Activated T-helper 9 cell treated with anti-CD3 and anti-CD28 coated beads, Interleukin-2, amount 50 U/mL, for 16 hours (primary cell): ENCODE results near the gene NCLN.
A peak's percentile ranks its signal among the peaks of the same experiment; 100 is the strongest.
"Not testable (repeated sequence)": the region's sequence is repeated elsewhere in the genome, so short reads cannot be mapped to it uniquely, and the experiment has no call there.

Experiments used
- DNase-seq: peaks from one replicate; pipeline ENCODE4 v3.0.0-alpha.2; 2020; ENCODE audit warnings: low read depth

Gene NCLN

DNA sequence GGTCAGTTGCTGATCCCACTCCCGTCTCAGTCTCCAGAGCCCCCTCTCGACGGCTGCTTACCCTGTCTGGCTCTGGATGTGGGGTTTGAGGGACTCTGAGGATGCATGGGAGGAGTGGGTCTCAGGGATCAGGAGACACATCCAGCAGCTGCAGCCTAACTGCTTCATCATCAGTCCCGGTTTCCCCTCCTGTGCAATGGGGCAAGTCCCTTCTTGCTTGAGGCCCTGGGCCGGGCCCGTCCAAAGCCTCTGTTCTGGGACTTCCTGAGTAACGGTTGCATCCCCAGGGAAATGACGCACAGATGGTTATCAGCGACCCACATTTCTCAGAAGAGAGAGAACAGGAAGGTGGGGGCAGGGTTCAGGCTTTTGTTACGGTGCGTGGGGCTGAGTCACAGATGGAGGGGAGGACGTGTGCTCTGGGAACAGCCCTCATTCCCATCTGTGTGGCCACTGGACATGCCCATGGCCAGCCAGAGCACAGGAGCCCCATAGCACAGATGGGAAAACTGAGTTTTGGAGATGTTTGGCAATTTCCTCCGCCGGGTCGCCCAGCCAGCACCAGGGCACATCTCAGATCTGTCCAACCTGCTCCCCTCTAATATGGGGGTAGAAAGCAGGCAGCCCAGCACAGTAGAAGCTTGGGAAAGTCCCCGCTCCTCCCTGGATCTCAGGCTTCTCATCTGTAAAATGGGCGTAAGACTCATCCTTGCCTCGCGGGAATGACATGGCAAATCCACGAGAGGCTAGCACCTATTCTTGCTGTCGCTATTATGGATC is 30.6 kb upstream of the NCLN start:
- DNase-seq: peak; percentile 70

DNA sequence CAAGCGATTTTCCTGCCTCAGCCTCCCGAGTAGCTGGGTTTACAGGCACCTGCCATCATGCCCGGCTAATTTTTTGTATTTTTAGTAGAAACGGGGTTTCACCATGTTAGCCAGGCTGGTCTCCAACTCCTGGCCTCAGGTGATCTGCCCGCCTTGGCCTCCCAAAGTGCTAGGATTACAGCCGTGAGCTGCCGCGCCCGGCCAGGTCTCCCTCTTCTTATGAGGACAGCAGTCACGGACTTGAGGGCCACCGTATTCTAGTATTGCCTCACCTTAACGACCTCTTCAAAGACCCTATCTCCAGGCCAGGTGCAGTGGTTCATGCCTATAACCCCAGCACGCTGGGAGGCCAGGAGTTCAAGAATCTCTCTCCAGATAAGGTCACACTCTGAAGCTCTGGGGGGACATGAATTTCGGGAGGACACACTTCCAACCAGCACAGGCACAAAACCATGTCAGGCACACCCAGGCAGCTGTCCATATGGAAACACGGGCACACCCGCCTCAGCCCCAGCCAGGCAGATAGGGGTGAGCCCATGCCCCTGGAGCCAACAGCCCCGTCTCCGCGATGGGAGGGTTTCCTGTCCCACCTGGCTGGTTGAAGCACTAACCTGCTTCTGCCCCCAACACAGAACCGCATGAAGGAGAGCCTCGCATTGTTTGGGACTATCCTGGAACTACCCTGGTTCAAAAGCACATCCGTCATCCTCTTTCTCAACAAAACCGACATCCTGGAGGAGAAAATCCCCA is 28.5 kb upstream of the NCLN start:
- DNase-seq: no peak

DNA sequence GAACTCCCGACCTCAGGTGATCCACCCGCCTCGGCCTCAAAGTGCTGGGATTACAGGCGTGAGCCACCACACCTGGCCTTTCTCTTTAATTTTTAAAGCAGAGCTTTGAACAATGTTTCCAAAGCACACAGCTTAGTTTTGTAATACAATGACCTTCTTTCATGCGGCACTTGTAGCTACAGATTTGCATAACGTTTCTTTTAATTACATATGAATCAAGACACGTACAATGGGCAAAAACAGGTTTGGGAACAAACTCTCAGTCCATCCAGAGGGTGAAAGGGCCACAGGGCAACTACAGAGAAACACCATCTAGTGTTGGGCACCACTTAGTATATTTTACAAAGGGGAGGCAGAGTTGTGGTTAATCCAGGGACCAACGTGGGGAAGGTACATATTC is 26.2 kb upstream of the NCLN start:
- DNase-seq: no peak

DNA sequence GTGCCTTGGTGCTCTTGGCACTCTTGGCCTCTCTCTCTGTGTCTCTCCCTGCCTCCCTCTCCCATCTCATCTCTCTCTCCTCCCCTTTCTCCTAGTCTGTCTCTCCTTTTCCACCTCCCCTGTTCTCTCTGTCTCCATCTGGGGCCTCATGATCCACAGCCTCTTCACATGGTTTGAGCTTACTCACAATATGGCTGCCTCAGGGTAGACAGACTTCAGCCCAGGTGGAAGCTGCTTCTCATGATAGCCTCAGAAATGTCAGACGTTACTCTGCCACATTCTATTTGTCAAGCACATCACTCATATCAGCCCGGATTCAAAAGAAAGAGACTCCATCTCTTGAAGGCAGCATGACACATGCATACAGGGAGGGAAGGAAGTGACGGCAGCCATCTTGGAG is 25.5 kb upstream of the NCLN start:
- DNase-seq: no peak

DNA sequence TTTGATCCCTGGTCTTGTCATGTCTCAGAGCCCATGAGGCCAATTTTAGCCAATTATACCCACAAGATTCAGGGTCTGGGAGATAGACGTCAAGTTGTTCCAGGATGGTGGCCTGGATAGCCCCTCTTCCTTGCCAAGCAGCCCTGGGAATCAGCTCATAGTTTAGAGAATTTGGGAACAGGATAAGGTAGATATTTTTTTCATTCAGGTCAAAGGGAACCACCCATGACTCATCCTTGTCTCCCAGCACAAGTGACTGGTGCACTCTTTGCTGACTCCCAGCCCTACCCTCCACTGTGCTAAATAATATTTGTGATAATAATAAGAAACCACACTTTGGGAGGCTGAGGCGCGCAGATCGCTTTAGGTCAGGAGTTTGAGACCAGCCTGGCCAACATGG is 24.3 kb upstream of the NCLN start:
- no peak for DNase-seq

DNA sequence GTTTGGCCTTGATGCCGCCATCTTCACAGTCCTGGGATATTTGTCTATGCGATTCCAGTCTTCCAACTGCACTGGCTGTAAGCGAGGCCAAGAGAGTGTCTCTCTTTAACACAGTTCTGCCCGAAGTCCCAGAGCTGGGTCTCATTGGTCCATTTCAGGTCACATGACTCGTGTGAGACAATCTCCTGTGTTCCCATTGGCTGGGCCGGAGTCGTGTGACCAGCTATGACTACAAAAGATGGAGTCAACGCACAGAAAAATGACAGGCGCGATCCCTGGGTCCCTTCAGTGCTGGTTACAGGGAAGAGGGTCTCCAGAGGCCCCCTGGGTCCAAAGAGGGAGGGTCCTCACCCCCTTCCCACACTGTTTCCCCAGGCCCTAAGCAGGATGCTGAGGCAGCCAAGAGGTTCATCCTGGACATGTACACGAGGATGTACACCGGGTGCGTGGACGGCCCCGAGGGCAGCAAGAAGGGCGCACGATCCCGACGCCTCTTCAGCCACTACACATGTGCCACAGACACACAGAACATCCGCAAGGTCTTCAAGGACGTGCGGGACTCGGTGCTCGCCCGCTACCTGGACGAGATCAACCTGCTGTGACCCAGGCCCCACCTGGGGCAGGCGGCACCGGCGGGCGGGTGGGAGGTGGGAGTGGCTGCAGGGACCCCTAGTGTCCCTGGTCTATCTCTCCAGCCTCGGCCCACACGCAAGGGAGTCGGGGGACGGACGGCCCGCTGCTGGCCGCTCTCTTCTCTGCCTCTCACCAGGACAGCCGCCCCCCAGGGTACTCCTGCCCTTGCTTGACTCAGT is 23.1 kb upstream of the NCLN start:
- no peak for DNase-seq

DNA sequence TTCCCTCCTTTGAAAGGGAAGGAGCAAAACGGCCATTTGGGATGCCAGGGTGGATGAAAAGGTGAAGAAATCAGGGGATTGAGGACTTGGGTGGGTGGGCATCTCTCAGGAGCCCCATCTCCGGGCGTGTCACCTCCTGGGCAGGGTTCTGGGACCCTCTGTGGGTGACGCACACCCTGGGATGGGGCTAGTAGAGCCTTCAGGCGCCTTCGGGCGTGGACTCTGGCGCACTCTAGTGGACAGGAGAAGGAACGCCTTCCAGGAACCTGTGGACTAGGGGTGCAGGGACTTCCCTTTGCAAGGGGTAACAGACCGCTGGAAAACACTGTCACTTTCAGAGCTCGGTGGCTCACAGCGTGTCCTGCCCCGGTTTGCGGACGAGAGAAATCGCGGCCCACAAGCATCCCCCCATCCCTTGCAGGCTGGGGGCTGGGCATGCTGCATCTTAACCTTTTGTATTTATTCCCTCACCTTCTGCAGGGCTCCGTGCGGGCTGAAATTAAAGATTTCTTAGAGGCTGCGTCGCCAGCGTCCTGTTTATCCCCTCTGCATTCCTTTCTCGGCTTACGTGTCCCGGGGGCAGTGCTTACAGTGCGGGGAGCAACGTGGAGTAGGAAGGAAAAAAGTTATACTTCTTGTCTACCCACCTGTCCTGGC is 22.4 kb upstream of the NCLN start:
- DNase-seq: peak; percentile 45

DNA sequence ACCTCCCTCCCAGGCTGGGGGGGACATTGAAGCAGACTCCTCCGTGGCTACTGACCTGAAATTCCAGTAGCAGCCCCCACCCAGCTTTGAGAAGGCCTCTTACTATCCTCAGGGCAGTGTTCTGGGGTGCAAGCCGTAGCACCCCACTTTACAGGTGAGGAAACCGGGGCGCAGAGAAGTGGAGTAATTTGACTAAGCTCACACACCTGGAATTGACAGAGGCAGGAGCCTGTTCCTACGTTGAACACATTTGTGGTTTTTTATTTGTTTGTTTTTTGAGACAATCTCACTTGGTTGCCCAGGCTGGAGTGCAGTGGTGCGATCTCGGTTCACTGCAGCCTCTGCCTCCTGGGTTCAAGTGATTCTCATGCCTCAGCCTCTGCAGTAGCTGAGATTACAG is 21.8 kb upstream of the NCLN start:
- no peak for DNase-seq

DNA sequence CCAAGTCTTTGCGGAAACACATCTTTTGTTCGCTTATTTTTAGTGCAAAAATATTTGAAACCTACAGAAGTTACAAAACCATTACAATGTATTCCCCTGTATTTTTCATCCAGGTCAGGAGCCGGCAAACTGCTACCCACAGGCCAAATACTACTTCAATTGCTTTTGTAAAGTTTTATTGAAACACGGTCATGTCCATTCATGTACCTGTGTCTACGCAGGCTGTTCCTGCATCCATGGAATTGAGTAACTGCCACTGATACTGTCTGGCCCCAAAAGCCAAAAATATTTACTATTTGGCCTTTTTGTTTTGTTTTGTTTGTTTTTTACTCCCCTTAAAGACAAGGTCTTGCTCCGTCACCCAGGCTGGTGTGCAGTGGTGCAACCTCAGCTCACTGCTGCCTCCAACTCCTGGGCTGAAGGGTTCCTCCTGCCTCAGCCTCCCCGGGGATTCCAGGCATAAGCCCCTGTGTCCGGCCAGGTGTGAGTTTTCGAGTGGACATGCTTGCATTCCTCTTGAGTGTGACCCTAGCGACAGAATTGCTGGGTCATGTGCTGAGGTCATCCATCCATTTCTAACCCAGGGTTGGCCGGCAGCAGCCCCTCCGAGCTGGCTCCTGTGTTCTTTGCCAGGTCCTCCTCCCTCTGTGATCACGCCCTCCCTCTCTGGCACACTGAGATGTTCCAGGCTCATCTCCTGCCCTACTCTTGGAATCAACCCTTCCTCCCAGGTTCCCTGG is 18.0 kb upstream of the NCLN start:
- no peak for DNase-seq

DNA sequence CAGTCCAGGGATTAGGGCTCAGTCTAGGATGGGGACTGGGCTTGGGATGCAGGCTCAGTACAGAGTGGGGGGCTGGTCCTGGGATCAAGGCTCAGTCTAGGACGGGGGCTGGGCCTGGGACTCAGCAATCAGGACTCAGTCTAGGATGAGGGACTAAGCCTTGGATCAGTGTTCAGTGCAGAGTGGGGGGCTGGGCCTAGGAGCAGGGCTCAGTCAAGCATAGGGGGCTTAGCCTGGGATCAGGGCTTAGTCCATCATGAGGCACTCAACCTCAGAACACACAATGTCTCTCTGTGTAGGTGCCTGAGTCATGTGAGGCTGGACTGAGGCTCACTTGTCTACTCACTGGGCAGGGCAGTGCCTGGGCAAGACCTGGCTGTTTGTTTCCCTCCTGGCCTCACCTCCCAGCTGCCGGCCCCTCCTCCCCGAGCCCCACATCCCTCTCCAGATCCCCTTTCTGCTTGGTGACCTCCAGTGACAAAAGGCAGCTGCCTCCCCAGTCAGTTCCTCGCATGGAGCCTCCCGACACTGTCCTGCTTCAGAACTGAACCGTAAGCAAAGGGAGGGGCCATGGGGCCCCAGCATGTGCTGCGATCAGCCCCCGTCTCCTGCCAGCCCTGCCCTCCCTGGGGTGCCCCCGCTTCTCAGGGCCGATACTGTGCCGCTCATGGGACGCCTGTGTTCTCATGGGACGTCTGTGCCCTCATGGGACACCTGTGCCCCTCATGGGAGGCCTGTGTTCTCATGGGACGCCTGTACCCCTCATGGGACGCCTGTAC is 13.6 kb upstream of the NCLN start:
- no peak for DNase-seq

DNA sequence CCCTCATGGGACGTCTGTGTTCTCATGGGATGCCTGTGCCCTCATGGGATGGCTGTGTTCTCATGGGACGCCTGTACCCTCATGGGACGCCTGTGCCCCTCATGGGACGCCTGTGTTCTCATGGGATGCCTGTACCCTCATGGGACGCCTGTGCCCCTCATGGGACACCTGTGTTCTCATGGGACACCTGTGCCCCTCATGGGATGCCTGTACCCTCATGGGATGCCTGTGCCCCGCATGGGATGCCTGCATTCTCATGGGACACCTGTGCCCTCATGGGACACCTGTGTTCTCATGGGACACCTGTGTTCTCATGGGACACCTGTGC is 13.1 kb upstream of the NCLN start:
- not testable (repeated sequence) for DNase-seq

DNA sequence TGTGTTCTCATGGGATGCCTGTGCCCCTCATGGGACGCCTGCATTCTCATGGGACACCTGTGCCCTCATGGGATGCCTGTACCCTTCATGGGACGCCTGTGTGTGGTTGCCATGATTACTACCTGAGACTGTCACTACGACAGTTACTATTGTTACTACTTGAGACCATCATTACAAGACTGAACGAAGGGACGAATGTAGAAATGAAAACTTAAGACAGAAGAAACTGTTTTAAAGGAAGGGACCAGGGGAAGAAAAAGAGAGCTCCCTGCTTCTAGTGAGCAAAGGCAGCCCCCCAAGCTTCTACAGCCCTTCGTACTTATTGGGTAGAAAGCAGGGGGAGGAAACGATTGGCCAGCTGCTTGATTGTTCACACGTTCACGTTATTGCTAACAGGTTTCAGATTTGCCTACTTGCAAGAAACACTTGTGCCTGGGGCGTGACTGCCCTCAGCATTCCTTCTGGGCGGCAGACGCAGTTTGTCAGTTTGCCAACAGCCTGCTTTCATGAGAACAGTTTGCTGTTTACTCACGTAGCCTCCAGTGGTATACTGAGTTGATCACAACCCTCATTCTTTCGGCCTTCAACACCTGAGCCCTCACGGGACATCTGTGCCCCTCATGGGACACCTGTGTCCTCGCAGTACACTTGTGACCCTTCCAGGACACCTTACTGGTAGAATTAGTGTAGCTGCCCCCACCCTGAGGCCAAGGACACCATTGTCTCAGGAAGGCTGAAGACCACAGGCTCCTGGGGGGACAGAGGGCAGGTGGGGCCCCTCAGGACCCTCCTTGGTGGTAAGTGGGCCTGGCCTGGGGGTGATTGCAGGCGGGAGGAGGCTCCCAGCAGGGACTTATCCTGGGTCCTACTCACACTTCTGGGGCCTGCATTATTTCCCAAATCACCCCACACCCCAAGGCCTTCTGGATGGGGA is 9.7 kb upstream of the NCLN start:
- DNase-seq: no peak

DNA sequence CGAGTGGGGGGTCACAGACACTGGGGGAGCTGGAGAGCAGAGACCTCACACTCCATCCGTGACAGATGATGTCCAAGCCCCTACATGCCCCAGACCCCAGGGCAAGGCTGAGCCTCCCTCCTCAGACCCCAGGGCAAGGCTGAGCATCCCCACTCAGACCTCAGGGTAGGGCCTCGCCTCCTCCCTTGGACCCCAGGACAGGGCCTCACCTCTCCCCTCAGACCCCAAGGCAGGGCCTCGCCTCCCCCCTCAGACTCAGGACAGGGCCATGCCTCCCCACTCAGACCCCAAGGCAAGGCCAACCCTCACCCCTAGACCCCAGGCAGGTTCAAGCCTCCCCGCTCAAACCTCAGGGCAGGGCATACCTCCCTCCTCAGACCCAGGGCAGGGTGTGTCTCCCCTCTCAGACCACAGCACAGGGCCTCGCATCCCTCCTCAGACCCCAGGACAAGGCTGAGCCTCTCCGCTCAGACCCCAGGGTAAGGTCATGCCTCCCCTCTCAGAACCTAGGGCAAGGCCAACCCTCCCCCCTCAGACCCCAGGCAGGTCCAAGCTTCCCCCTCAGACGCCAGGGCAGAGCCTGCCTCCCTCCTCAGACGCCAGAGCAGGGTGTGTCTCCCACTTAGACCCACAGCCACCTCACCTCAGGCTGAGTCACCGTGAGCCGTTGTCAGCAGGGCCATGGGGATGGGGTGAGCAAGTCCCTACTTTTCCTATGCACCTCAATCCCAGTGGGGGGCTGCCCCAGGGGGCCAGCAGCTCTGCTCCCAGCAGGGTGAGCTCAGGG is 8.8 kb upstream of the NCLN start:
- DNase-seq: peak; percentile 59

DNA sequence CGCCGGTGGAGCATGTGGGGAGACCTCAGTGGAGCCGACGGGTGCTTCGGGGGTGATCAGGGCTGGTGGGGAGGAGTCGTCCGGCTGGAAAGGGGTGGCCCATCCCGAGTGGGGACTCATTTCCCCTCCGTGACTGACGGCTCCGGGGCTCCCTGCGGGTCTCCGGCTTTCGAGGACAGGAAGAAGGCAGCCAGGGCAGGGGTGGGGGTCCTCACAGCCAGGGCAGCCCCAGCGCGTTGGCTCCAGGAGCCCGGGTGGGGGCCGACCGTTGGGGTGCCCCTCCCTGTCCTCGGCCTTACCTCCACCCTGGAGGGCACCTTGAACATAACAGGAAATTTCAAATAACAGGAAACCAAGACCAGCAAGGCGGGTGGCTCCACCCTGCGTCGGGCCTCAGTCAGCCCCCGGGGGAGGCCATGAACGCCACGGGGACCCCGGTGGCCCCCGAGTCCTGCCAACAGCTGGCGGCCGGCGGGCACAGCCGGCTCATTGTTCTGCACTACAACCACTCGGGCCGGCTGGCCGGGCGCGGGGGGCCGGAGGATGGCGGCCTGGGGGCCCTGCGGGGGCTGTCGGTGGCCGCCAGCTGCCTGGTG is 7.3 kb upstream of the NCLN start, which contains the start of gene S1PR4:
TSS of gene S1PR4 (plus strand) at position 393 of the 596 bp plus-strand sequence. CDS start at position 417, 24 bp downstream.
- DNase-seq: peak; percentile 36

DNA sequence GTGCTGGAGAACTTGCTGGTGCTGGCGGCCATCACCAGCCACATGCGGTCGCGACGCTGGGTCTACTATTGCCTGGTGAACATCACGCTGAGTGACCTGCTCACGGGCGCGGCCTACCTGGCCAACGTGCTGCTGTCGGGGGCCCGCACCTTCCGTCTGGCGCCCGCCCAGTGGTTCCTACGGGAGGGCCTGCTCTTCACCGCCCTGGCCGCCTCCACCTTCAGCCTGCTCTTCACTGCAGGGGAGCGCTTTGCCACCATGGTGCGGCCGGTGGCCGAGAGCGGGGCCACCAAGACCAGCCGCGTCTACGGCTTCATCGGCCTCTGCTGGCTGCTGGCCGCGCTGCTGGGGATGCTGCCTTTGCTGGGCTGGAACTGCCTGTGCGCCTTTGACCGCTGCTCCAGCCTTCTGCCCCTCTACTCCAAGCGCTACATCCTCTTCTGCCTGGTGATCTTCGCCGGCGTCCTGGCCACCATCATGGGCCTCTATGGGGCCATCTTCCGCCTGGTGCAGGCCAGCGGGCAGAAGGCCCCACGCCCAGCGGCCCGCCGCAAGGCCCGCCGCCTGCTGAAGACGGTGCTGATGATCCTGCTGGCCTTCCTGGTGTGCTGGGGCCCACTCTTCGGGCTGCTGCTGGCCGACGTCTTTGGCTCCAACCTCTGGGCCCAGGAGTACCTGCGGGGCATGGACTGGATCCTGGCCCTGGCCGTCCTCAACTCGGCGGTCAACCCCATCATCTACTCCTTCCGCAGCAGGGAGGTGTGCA is 6.6 kb upstream of the NCLN start:
- DNase-seq: no peak

DNA sequence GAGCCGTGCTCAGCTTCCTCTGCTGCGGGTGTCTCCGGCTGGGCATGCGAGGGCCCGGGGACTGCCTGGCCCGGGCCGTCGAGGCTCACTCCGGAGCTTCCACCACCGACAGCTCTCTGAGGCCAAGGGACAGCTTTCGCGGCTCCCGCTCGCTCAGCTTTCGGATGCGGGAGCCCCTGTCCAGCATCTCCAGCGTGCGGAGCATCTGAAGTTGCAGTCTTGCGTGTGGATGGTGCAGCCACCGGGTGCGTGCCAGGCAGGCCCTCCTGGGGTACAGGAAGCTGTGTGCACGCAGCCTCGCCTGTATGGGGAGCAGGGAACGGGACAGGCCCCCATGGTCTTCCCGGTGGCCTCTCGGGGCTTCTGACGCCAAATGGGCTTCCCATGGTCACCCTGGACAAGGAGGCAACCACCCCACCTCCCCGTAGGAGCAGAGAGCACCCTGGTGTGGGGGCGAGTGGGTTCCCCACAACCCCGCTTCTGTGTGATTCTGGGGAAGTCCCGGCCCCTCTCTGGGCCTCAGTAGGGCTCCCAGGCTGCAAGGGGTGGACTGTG is 5.9 kb upstream of the NCLN start:
- no peak for DNase-seq
